HG02623 (cell line): ENCODE data around the gene CELA3A.
"Not testable (repeated sequence)": the region's sequence is repeated elsewhere in the genome, so short reads cannot be mapped to it uniquely, and the experiment has no call there.

Source experiments
- ATAC-seq: cut with Tn5 transposase; IDR thresholded peaks from one replicate; pipeline ENCODE4 v1.9.1; 2021; ENCODE audit warnings: moderate library complexity; ENCODE audit not compliant: unreplicated experiment

CELA3A gene

DNA sequence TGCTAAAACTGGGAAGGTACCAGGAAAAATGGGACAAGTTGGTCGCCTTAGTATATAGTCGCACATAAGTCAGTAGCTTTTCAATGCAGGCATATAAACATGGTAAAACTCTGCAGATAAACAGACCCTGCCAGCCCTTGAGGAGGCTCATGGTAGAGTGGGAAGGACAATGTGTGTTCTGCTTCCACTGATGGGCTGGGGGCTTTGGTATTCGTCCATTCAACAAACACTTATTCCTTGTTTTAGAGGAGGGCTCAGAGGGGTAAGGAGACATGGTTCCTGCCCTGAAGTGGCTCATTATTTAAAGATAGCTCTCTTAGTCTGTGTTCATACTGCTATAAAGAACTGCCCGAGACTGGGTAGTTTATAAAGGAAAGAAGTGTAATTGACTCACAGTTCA is 11.3 kb downstream of the CELA3A start:
- not testable (repeated sequence) for ATAC-seq

DNA sequence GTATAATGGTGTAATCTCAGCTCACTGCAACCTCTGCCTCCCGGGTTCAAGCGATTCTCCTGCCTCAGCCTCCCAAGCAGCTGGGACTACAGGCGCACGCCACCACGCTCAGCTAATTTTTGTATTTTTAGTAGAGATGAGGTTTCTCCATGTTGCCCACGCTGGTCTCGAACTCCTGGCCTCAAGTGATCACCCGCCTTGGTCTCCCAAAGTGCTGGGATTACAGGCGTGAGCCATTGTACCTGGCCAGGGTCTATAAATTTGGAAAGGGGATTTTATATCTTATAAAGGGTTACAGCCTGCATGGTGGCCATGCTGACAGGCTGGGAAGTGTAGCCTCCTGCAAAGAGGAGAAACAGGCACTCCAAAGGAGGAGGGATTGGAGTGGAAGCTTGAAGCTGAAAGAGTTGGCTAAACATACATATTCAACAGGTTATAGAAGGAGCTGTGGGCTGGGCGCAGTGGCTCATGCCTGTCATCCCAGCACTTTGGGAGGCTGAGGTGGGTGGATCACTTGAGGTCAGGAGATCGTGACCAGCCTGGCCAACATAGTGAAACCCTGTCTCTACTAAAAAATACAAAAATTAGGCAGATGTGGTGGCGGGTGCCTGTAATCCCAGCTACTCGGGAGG is 13.2 kb downstream of the CELA3A start:
- ATAC-seq, result not testable (repeated sequence)

DNA sequence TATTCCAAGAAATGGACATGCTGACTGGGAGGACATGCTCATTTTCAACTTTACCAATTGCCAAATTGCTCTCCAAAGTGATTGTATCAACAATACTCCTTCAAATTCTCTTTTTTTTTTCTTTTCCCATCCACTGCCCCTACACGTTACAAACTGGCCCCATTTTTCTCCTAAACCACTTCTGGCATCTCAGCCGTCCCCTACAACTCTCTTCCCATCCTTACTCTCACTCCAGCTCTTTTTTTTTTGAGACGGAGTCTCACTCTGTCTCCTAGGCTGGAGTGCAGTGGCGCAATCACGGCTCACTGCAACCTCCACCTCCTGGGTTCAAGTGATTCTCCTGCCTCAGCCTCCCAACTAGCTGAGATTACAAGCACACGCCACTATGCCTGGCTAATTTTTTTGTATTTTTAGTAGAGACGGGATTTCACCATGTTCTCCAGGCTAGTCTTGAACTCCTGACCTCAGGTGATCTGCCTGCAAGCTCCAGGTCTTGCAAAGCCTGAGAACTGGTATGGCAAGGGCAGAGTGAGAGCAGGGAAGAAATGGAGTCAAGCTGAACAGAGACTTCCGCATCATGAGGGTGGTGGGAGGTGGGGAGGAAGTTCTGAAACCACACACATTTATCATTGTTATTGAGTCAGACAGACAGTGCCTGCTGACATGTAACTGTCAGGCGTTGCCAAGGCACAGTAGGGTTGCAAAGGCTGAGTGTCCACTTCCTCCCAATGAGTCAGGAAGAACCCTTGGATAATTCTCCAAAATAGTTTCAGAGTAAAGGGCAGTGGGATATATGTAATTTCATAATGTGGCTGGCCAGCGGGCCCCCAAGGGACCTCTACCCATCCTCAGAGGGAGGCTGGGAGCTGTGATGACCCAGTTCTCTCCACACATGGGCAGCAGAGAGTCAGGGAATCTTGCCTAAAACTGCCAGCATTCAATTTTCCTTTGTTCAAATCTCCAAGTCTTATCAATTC is 17.4 kb downstream of the CELA3A start:
- ATAC-seq, result peak; percentile 50

DNA sequence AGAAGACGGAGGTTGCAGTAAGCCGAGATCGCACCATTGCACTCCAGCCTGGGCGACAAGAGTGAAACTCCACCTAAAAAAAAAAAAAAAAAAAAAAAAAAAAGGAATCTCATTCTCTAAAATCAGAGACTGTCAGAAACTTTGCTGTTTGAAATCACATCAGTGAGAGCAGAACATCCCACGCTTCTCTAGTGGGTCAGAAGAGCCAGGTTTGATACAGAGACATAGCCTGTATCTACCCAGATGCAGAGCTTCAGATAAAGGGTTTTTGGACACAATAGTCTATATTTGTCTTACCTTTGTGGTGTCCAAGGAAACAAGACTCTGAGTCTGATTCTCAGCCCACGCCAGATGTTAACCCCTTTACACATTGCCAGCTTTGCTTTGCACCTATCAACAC is 19.6 kb downstream of the CELA3A start:
- ATAC-seq, result no peak

DNA sequence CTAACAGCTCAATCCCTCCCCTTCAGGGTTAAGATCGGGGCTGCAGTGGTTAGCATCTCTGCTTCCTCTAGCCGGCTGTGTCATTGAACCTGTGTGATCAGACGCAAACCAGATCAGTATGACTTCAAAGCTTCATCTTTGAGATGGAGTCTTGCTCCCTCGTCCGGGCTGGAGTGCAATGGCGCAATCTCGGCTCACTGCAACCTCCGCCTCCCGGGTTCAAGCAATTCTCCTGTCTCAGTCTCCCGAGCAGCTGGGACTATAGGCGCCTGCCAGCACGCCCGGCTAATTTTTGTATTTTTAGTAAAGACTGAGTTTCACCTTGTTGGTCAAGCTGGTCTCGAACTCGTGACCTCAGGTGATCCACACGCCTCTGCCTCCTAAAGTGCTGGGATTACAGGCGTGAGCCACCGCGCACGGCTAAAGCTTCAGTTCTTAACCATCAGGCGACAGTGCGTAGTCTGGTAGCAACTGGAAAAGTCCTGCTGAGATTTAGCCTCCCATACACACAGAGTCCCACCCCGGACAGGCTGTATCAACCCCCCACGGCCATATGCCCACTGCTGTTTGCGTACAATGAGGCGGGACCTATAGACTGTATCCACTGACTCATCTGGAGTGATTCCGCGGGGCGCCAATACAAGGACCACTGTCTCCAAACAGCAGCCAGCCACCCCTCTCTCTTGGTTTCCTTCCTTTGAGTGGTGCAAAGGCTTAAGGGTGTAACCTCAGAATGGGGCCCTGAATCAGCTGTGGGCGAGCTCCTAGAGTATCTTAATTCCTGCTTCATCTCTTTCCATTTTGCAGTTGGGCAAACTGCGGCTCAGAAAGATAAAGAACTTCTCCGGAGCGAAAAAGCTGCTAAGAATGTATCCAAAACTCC is 23.3 kb downstream of the CELA3A start:
- peak; percentile 27 for ATAC-seq

DNA sequence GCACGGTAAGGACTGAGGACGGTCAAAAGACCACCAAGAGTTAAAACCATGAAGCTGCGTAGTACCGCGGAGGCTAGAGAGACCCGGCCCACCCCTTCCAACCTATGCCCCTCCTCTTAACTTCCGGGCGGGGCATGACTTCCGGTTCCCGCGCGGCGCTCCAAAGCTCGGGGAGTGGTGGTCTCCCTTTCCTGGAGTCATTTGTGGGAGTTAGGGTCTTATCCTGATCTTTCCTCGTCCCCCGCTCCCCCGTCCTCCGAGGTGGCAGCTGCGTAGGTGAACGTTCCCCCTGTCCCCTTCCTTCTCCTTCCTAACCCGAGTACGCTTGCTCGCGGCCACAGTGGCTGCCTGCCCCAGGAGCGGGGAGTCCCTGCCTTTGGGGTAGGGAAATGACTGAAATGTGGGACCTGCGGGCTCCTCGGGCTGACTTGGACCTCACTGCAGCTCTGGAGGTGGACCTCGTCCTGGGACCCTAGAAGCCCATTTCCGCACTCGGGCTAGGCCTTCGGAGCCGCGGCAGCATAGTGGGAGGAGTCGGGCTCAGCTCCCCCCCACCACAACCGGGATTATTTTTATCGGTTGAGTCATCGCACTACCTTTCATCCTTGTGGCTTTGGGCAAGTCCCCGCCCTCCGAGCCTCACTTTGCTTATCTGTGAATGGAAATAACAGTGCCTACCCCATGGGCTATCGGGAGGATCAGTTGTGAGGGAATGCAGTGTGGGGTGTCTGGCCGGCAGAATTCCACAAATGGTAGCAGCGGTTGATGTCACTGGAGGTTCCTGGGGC is 24.1 kb downstream of the CELA3A start:
- ATAC-seq, result peak; percentile 61

DNA sequence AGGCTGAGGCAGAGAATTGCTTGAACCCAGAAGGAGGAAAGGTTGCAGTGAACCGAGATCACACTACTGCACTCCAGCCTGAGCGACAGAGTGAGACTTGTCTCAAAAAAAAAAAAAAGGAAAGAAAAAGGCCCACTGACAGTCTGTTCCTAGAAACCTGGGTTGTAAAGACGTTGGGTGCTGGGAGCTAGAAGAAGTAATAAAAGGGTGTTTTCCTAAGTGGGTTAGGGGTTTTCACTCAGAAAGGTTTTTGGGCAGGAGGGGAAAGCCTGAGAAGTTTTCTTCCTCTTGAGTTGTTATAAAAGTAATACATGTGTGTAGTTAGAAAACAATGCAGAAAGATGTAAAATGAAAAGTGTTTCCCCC is 25.4 kb downstream of the CELA3A start:
- no peak for ATAC-seq

DNA sequence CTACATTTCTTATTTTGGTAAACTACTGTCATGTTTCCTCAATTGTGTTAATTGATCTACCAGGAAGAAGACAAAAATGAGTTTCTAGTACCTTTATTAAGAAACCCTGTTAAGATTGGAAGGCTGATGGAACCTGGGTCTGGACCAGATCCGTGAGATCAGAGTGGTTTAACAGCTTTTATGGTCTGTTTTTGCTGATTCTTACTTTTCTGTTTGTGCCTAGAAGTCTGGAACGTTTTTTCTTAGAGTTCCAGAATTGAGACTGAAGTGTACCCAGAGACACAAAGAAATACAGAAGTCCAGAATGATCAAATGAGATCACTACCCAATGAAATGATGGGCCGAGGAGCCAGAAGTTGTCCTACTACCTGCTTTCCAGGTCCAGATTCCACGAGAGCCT is 28.6 kb downstream of the CELA3A start:
- ATAC-seq, result no peak

DNA sequence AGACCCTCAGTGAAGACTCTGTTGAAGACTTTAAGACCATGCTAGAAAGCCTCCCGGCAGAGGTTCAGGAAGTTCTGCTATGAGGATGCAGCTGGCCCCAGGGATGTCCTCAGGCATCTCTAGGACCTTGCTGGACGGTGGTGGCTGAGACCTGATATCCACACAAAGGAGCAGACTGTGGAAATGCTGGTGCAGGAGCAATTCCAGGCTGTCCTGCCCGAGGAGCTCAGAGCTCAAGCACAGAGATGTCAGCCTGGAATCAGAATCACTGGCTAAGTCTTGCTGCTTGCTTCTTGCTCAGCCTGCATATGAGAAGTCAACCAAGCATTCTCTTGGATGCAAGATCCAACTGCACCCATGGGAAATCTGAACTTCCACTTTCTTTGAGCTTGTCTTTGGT is 29.0 kb downstream of the CELA3A start:
- no peak for ATAC-seq

DNA sequence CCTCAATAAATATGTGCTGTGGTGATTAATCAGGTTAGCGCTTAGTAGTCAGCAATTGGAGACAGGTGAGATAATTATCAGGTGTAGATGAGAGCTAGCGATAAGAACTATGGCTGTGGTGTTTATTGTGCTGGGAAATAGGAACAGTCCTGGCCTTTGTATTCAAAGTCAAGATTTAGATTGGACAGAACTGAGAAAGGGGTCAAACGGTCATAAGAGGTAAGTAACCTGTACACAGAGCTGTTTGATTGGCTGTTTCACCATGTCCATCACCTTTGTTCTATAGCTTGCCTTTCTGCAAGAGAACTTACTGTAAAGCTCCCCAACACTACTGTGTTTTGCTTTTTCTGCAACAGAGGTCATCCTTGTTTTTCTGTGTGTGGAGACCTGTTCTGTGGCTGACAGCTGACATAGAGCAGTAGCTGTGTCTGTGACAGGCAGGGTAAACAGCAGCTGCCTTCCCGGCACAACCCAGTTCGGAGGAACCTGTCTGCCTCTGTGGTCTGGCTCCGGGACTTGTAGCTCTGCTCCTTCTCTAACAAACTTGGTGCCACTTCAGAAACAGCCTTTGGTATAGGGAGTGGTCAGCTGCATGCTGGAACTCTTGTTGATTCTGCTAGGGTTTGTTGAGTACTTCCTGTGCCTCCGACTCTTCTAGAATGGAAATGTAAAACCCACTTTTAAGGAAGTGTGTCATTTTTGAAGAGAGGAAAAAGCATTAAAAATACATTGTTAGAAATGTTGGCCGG is 29.9 kb downstream of the CELA3A start:
- no peak for ATAC-seq

DNA sequence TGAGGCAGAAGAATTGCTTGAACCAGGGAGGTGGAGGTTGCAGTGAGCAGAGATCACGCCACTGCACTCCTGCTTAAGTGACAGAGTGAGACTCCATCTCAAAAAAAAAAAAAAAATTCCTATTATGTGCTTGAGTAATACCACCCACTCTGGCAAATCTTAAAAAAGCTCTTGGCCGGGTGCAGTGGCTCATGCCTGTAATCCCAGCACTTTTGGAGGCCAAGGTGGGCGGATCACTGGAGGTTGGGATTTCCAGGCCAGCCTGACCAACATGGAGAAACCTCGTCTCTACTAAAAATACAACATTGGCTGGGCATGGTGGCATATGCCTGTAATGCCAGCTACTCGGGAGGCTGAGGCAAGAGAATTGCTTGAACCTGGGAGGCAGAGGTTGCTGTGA is 33.4 kb downstream of the CELA3A start:
- not testable (repeated sequence) for ATAC-seq

DNA sequence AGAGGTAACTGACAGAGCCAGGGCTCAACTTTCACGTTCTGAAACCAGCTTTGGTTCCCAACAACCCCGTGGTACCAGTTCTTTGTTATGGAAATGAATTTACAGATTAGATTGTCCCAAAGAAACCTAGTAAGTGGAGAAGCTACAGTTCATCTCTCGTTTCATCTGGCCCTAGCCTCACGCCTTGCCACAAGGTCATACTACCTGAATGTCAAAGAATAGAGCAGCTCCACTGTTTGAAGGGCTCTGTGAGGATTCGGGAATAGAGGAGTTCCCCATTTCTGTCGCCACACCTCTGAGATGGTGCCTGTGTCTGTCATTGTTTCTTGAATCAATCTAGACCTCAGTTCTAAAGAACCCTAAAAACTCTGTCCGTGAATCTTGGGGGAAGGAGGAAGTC is 36.1 kb downstream of the CELA3A start:
- no peak for ATAC-seq

DNA sequence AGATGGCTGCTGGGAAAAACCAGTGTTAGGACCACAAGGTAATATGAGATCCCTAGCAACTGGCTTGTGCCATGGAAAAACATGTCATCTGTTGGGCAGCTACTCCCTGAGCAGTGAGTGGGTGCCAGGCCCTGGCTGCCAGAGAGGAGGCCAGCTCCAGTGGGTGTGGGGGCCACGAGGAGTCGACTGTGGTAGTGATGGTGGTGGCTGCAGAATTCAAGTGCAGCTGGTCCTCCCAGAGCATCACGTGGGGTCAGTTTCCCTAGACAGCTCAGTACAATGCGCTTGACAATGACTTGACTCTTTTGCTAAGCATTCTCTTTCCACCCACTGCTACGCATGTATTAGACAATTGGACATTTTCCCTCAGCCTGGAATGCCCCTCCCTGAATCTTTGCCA is 36.6 kb downstream of the CELA3A start:
- no peak for ATAC-seq

DNA sequence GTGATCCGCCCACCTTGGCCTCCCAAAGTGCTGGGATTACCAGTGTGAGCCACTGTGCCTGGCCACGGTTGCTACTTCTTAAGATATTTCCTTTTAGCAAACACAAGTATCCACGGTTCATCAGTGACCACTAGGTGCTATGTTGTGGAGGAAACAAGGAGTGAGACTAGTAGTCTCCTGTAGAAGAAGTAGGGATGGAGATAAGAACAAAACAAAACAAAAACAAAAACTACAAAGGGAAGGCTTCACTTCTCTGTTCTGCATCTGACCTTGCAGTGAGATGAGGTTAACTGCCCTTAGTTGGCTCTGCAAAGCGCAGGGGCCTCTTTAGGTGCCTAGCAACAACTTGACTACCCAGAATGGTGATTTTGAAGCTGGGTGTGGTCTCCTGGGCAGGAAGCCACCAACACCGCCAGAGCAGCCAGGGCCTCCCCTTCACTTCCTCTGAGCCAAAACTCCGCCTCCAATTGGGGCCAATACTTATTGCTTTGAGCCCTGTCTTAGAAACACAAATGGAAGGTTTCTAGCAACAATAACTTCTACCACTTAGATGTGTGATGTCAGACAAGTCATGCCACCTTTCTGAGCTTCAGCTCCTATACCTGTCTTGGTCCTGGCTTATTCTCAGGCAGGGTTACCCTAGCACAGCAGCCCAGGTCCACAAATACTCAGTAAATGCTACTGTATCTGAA is 38.3 kb downstream of the CELA3A start:
- peak; percentile 92 for ATAC-seq

DNA sequence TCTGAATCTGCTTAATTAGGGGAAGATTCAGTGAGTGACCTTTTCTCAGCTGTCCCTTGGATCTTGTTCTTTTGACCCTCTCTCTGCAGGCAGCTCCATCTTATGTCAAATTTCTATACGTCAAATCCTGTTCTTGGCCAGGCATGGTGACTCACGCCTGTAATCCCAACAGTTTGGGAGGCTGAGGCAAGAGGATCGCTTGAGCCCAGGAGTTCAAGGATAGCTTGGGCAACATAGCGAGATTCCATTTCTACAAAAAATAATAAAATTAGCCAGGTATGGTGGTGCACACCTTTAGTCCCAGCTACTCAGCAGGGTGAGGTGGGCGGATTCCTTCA is 38.8 kb downstream of the CELA3A start:
- no peak for ATAC-seq

DNA sequence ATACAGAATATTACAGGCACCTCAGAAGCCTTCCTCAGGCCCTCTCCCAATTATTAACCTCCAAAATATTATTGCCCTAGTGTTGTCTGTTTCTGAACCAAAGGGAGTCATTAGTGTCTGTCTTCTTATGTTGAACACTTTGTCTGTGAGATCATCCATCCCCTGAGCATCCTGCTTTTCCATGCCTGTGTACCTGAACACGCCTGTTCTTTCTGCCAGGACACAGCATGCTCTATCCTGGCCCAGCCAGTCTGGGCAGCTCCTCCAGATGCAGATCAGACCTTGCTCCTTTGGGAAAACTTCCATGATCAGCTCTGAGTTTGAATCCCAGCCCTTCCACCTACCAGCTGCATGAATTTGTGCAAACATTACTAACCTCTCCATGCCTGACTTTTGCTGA is 40.0 kb downstream of the CELA3A start:
- no peak for ATAC-seq

DNA sequence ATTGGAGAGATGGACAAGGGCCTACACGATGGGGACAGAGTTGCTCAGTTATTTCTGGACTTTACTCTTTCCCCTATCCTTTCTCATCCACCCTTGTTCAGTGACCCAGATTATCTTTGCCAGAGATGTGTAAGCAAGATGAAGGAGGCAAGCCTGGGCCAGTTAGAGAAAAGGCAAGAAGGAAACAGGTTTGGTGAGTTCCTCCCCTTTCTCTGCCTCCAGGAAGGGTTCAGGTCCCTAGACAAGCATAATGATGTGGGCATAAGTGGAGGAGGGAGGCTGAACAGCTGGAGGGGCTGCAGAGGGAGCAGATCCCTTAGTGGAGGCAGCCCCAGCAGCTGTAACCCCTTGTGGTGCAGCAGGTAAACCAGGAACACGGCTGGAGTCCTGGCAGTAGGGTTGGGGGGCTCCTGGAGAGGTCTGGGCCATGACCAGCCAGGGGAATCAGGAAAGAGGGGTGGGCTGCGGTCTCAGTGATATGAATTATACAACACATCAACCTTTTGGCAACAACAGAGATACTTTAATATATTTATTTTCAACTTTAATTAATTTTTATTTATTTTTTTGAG is 41.8 kb downstream of the CELA3A start:
- ATAC-seq, result no peak

DNA sequence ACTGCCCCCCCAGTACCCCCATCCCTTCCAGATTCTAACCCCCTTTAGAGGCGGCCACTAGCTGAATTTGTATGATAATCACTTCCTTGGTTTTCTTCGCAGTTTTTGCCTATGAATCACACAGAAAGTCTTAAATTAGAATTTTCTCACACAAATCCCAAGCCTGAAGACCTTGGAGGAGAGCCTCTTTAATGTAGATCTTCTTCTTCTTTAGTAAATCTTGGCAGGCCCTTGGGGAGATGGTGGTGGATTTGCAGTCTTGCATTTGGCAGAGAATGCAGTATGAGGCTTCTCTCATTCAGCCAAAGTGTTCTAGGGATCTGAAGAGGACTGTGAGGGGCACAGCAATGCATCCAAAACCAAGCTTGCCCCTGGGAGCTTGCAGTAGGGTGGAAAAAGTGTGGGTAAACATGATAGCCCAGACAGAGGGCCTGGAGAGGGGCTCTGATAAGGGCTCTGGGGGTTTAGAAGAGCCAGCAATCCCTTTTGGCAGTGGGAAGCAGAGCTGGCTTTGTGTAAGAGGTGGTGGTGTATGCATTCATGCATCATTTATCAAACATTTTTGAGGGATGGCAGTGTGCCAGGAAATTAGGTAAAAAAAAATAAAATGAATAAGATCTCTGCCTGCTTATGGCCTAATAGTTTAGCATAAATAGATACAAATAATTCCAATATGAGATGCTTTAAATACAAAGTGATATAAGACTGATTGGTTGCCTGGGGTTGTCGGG is 43.4 kb downstream of the CELA3A start:
- ATAC-seq, result no peak
